ENCODE data around the gene TBC1D23. TPM values are rescaled to one million over a fixed set of nuclear protein-coding genes. Genes with fewer than 3 reads are reported as not detected.

TBC1D23 gene
- total and polyA plus RNA-seq, 2 experiments from 2014 or later = 22.4 to 34.4 TPM

GRCh38 chr3:100360757-100361496 is 100.1 kb downstream of the TBC1D23 start:
- H3K27ac Mint-ChIP-seq = no peak overlapping the region
- H3K9me3 Mint-ChIP-seq = peaks cover 3% of the 10 kb centered on the region; the same call in 2 of the 3 replicates
- peaks cover 46% of the 10 kb centered on the region for H3K36me3 Mint-ChIP-seq (ENCODE audit: low read depth)
- no peaks in the 10 kb centered on the region for H3K4me1 Mint-ChIP-seq
- H3K27me3 Mint-ChIP-seq (ENCODE audit: insufficient read depth, low read depth, poor library complexity) = peaks cover 3% of the 10 kb centered on the region
- Histone ChIP-seq H3K27ac (ENCODE audit: low read depth) (no peak overlapping the region), H3K79me2 (replicated peaks; ENCODE audit: insufficient read depth) (no peaks in the 10 kb centered on the region), H3K9me2 (ENCODE audit: insufficient read depth) (no peaks in the 10 kb centered on the region), H3K36me3 (ENCODE audit: insufficient read depth) (peaks cover 20% of the 10 kb centered on the region; the same call in 1 of the 2 replicates), H4K20me1 (replicated peaks; ENCODE audit: insufficient read depth) (no peaks in the 10 kb centered on the region), H2AFZ (no peak overlapping the region), H3K4me3 (no peak overlapping the region), H3F3A (replicated peaks; ENCODE audit: low read depth) (no peaks in the 10 kb centered on the region), H3K4me1 (ENCODE audit: insufficient read depth) (no peaks in the 10 kb centered on the region), H3K27me3 (ENCODE audit: insufficient read depth) (no peaks in the 10 kb centered on the region), H3K4me2 (no peak overlapping the region)
- H3K4me3 Mint-ChIP-seq = no peak overlapping the region
- ATAC-seq = no peak
- no peak for TF ChIP-seq POLR2AphosphoS5 (IDR thresholded peaks at IDR 0.05; ENCODE audit: low read depth)
- no peak for TF ChIP-seq ETS1 (IDR thresholded peaks at IDR 0.05)
- no peak for TF ChIP-seq STAT1 (IDR thresholded peaks at IDR 0.05; ENCODE audit: unreplicated experiment)
- no peak for DNase-seq (ENCODE audit: low spot score)

- Mint-ChIP-seq H3K9me3 (peaks cover 3% of the 10 kb centered on the region; the same call in 2 of the 3 replicates), H3K4me1 (no peaks in the 10 kb centered on the region), H3K27me3 (ENCODE audit: insufficient read depth, low read depth, poor library complexity) (peaks cover 3% of the 10 kb centered on the region), H3K36me3 (ENCODE audit: low read depth) (peaks cover 50% of the 10 kb centered on the region), H3K4me3 (no peak overlapping the region), H3K27ac (no peak overlapping the region)
- H4K20me1 ChIP-seq (replicated peaks; ENCODE audit: insufficient read depth) = no peaks in the 10 kb centered on the region
- H3K36me3 ChIP-seq (ENCODE audit: insufficient read depth) = peaks cover 25% of the 10 kb centered on the region; the same call in 1 of the 2 replicates
- ATAC-seq (no peak), DNase-seq (ENCODE audit: low spot score) (no peak)
- no peak overlapping the region for H3K4me3 ChIP-seq
- H3K79me2 ChIP-seq (replicated peaks; ENCODE audit: insufficient read depth) = no peaks in the 10 kb centered on the region
- no peaks in the 10 kb centered on the region for H3K4me1 ChIP-seq (ENCODE audit: insufficient read depth)
- no peak overlapping the region for H3K27ac ChIP-seq (ENCODE audit: low read depth)
- no peak overlapping the region for H3K4me2 ChIP-seq
- no peak overlapping the region for H2AFZ ChIP-seq
- TF ChIP-seq REST (IDR thresholded peaks at IDR 0.05; ENCODE audit: unreplicated experiment) (no peak), ZNF331 (CRISPR knock-in tag; IDR thresholded peaks at IDR 0.05; ENCODE audit: low read depth) (no peak), EZH2 (IDR thresholded peaks at IDR 0.05; ENCODE audit: low read depth, unreplicated experiment) (no peak), JUNB (IDR thresholded peaks at IDR 0.05; ENCODE audit: unreplicated experiment) (no peak)
- H3K27me3 ChIP-seq (ENCODE audit: insufficient read depth) = no peaks in the 10 kb centered on the region
- H3K9me2 ChIP-seq (ENCODE audit: insufficient read depth) = no peaks in the 10 kb centered on the region
- no peaks in the 10 kb centered on the region for H3F3A ChIP-seq (replicated peaks; ENCODE audit: low read depth)
Measured at GRCh38 chr3:100361897-100362296, 101.1 kb downstream of the TBC1D23 start.

Data from GM23338 (cell line).